HCT116 (cell line): ENCODE results near the gene RBFOX2. TPM values are rescaled to one million over a fixed set of nuclear protein-coding genes. Genes with fewer than 3 reads are reported as not detected.

Source experiments
- ATAC-seq: fragments of 200-7000 bp; cut with Tn5 transposase; 2 replicates; pipeline ENCODE4 v1.9.1; 2020; ENCODE audit warnings: mild to moderate bottlenecking, moderate library complexity
- BruUV-seq: library from RNA; stranded (reverse); fragments of 400-500 nt; replicated peaks from 2 replicates; lab custom pipeline; 2021; lab: Mats Ljungman, UMichigan
- CTCF ChIA-PET: fragments of 300-600 bp; sonication (Branson Sonifier 250); formaldehyde crosslinking; loops from one replicate; lab custom pipeline; 2021; ENCODE audit warnings: antibody characterized with exemption; lab: Charles Lee
- POLR2A ChIA-PET: fragments of 300-600, 350-600 bp; sonication (Branson Sonifier 250); formaldehyde crosslinking; loops from one replicate; lab custom pipeline; 2021; ENCODE audit warnings: antibody characterized with exemption; lab: Charles Lee
- RAD21 ChIA-PET, 2 experiments: fragments of 300-600 bp; sonication (Branson Sonifier 250); formaldehyde crosslinking; loops; one replicate each; lab custom pipeline; 2023; ENCODE audit warnings: low total read pairs in 2 of 2; ENCODE audit not compliant: uncharacterized antibody in 2 of 2, unreplicated experiment in 2 of 2, low non-redundant PET in 1 of 2; lab: Charles Lee
- DNase-seq: peaks from one replicate; pipeline ENCODE4 v3.0.0-alpha.2; 2010; ENCODE audit warnings: low read depth, low spot score
- H2AFZ ChIP-seq: fragments of 200-600 bp; shearing (Covaris generic), sonication (generic); 2 replicates; pipeline ENCODE4 v1.6.1; 2017; ENCODE audit warnings: low read depth, mixed run types, mixed read lengths, antibody characterized with exemption, low read length; ENCODE audit not compliant: poor library complexity, severe bottlenecking
- H3K27ac ChIP-seq: 2 replicates; pipeline ENCODE4 v1.5.1; 2012; ENCODE audit warnings: low read depth, low read length
- H3K27me3 ChIP-seq: fragments of 200-600 bp; sonication (generic); 2 replicates; pipeline ENCODE4 v1.6.1; 2016; ENCODE audit warnings: mixed run types, low read length, mixed read lengths; ENCODE audit not compliant: insufficient read depth
- H3K36me3 ChIP-seq, 2 experiments: fragments of 200-500 bp in 1 of 2; fragments of 200-600 bp in 1 of 2; sonication (Bioruptor generic) in 1 of 2; sonication (generic) in 1 of 2; 2 replicates each; pipeline versions ENCODE4 v1.5.1 to v1.6.1; 2014 to 2016; ENCODE audit warnings: low read length in 2 of 2, inconsistent platforms in 1 of 2, mixed read lengths in 1 of 2, mixed run types in 1 of 2; ENCODE audit not compliant: insufficient read depth in 2 of 2, control insufficient read depth in 1 of 2
- H3K4me1 ChIP-seq, 2 experiments: fragments of 200-600 bp in 1 of 2; sonication (generic) in 1 of 2; 2 replicates each; pipeline versions ENCODE4 v1.5.1 to v1.6.1; 2012 to 2017; ENCODE audit warnings: low read length in 2 of 2, inconsistent platforms in 1 of 2, mild to moderate bottlenecking in 1 of 2, mixed read lengths in 1 of 2, mixed run types in 1 of 2, moderate library complexity in 1 of 2; ENCODE audit not compliant: insufficient read depth in 2 of 2, control insufficient read depth in 1 of 2
- H3K4me2 ChIP-seq: fragments of 200-600 bp; sonication (generic); 2 replicates; pipeline ENCODE4 v1.6.1; 2017; ENCODE audit warnings: mixed run types, low read length, mixed read lengths
- H3K4me3 ChIP-seq, 2 experiments: fragments of 200-600 bp in 1 of 2; sonication (generic) in 1 of 2; replicated peaks in 1 of 2; 2 replicates each; pipeline ENCODE4 v1.5.1; 2011 to 2016; ENCODE audit warnings: low read length in 2 of 2, control low read depth in 1 of 2, low read depth in 1 of 2, mild to moderate bottlenecking in 1 of 2, mixed read lengths in 1 of 2, mixed run types in 1 of 2
- H3K79me2 ChIP-seq: fragments of 200-600 bp; sonication (generic); 2 replicates; pipeline ENCODE4 v1.6.1; 2017; ENCODE audit warnings: mild to moderate bottlenecking, mixed run types, low read length, moderate library complexity, mixed read lengths; ENCODE audit not compliant: insufficient read depth
- H3K9ac ChIP-seq: fragments of 200-600 bp; sonication (generic); 2 replicates; pipeline ENCODE4 v1.6.1; 2016; ENCODE audit warnings: low read length, mixed read lengths
- H3K9me2 ChIP-seq: fragments of 200-600 bp; sonication (generic), shearing (Covaris generic); 2 replicates; pipeline ENCODE4 v1.6.1; 2017; ENCODE audit warnings: mixed run types, mild to moderate bottlenecking, moderate library complexity; ENCODE audit not compliant: insufficient read depth
- H3K9me3 ChIP-seq, 2 experiments: fragments of 200-500 bp in 1 of 2; fragments of 200-600 bp in 1 of 2; sonication (Bioruptor generic) in 1 of 2; sonication (generic) in 1 of 2; 2 replicates each; pipeline ENCODE4 v1.6.1; 2014 to 2017; ENCODE audit warnings: low read length in 2 of 2, mixed read lengths in 2 of 2, inconsistent platforms in 1 of 2, low read depth in 1 of 2, mild to moderate bottlenecking in 1 of 2, mixed run types in 1 of 2, moderate library complexity in 1 of 2; ENCODE audit not compliant: control insufficient read depth in 1 of 2, insufficient read depth in 1 of 2
- H4K20me1 ChIP-seq: fragments of 200-600 bp; sonication (generic), shearing (Covaris generic); 2 replicates; pipeline ENCODE4 v1.6.1; 2017; ENCODE audit warnings: mixed run types, mild to moderate bottlenecking, moderate library complexity; ENCODE audit not compliant: insufficient read depth
- CBX3 ChIP-seq: IDR thresholded peaks from 2 replicates; pipeline ENCODE4 v1.6.1; 2012; ENCODE audit warnings: low read depth
- EGR1 ChIP-seq: IDR thresholded peaks from 2 replicates; pipeline ENCODE4 v1.6.1; 2012; ENCODE audit warnings: low read depth
- POLR2A ChIP-seq: IDR thresholded peaks from 2 replicates; pipeline ENCODE4 v1.7.0; 2011; ENCODE audit warnings: borderline replicate concordance; ENCODE audit not compliant: insufficient read depth, insufficient read length; ENCODE audit errors: extremely low read depth
- RAD21 ChIP-seq: IDR thresholded peaks from 2 replicates; pipeline ENCODE4 v1.6.1; 2012; ENCODE audit warnings: low read depth, mild to moderate bottlenecking
- REST ChIP-seq: IDR thresholded peaks from 2 replicates; pipeline ENCODE4 v1.6.1; 2012; ENCODE audit warnings: low read depth
- SRF ChIP-seq: IDR thresholded peaks from 2 replicates; pipeline ENCODE4 v1.6.1; 2012; ENCODE audit warnings: low read depth
- YY1 ChIP-seq: IDR thresholded peaks from 2 replicates; pipeline ENCODE4 v1.6.1; 2011; ENCODE audit warnings: low read length, low read depth, moderate library complexity, mild to moderate bottlenecking; ENCODE audit not compliant: insufficient replicate concordance; ENCODE audit errors: extremely low read depth
- intact Hi-C: fragments of 100-400 bp; cut with micrococcal nuclease; formaldehyde crosslinking; loops from 2 replicates; pipeline ENCODE4 v1.10.0; 2022
- total RNA-seq: library from RNA; stranded (reverse); gene quantifications from one replicate; pipeline ENCODE4 v1.2.1, GENCODE V29; 2021; ENCODE audit not compliant: unreplicated experiment

The RBFOX2 gene
- total RNA-seq, 1 experiment from 2014 or later: 83.9 TPM

- POLR2A ChIA-PET: no interaction called here
- DNase-seq: no peak
- CTCF ChIA-PET: no interaction called here
- Histone ChIP-seq H3K9me3 (no peaks in the 10 kb centered on the region), H3K79me2 (peaks cover 65% of the 10 kb centered on the region), H3K9ac (no peak overlapping the region), H2AFZ (no peak overlapping the region), H3K27ac (no peak overlapping the region), H3K4me3 (no peak overlapping the region), H3K4me1 (peaks cover 7 to 13% of the 10 kb centered on the region in 2 experiments), H3K27me3 (no peaks in the 10 kb centered on the region), H4K20me1 (peaks cover 4% of the 10 kb centered on the region; the same call in 1 of the 2 replicates), H3K36me3 (no peaks in the 10 kb centered on the region), H3K4me2 (no peak overlapping the region), H3K9me2 (no peaks in the 10 kb centered on the region)
- RAD21 ChIA-PET: no interaction called here
- intact Hi-C loops: no loop called here
- no peak for ATAC-seq
- BruUV-seq: no TSS peak
- no peak for TF ChIP-seq RAD21
- no peak for TF ChIP-seq YY1
- no peak for TF ChIP-seq POLR2A
- TF ChIP-seq EGR1: no peak
- TF ChIP-seq CBX3: no peak
- TF ChIP-seq SRF: no peak
- no peak for TF ChIP-seq REST
Measured at GRCh38 chr22:35966314-35967045, 62.1 kb downstream of the RBFOX2 start.
